K562 treated with DMSO at 1 percent for 4 hours (cell line): ENCODE results near the gene PCDHAC2. TPM values are rescaled to one million over a fixed set of nuclear protein-coding genes. Genes with fewer than 3 reads are reported as not detected.

ENCODE experiments used
- total RNA-seq: library from RNA; unstranded; fragments of 300-600 nt; gene quantifications from 2 replicates; pipeline ENCODE4 v1.2.3, GENCODE V29; 2022; ENCODE audit not compliant: insufficient read depth

The PCDHAC2 gene
- not detected in 2 replicates for total RNA-seq

GRCh38 chr5:140966293-140967225, at the start of gene PCDHAC2:
Gene PCDHAC2, plus strand, starts transcription at chr5:140966476. Its CDS starts 291 bp downstream, at chr5:140966767.

GRCh38 chr5:140925806-140926442, 40.4 kb upstream of the PCDHAC2 start, which contains the start of gene PCDHAC1:
Gene PCDHAC1, plus strand, starts transcription at chr5:140926299. Its CDS starts 594 bp downstream, at chr5:140926893.

Other genes starting within 250 kb of the PCDHAC2 start
- not detected in 2 replicates for gene PCDHA1, start 180.3 kb upstream of the PCDHAC2 start, total RNA-seq
- not detected in 2 replicates for gene PCDHA2, start 171.6 kb upstream of the PCDHAC2 start, total RNA-seq
- not detected in 2 replicates for gene PCDHA3, start 165.4 kb upstream of the PCDHAC2 start, total RNA-seq
- gene PCDHA4, start 159.4 kb upstream of the PCDHAC2 start, total RNA-seq: not detected in 2 replicates
- not detected in 2 replicates for gene PCDHA5, start 144.9 kb upstream of the PCDHAC2 start, total RNA-seq
- not detected in 2 replicates for gene PCDHA6, start 138.5 kb upstream of the PCDHAC2 start, total RNA-seq
- gene PCDHA7, start 132.2 kb upstream of the PCDHAC2 start, total RNA-seq: not detected in 2 replicates
- not detected in 2 replicates for gene PCDHA8, start 125.3 kb upstream of the PCDHAC2 start, total RNA-seq
- not detected in 2 replicates for gene PCDHA9, start 118.1 kb upstream of the PCDHAC2 start, total RNA-seq
- gene PCDHA10, start 110.6 kb upstream of the PCDHAC2 start, total RNA-seq: not detected in 2 replicates
- not detected in 2 replicates for gene PCDHA11, start 97.5 kb upstream of the PCDHAC2 start, total RNA-seq
- gene PCDHA12, start 91.2 kb upstream of the PCDHAC2 start, total RNA-seq: not detected in 2 replicates
- gene PCDHA13, start 84.4 kb upstream of the PCDHAC2 start, total RNA-seq: not detected in 2 replicates
- not detected in 2 replicates for gene PCDHAC1, start 40.2 kb upstream of the PCDHAC2 start, total RNA-seq
- gene PCDHB1, start 84.9 kb downstream of the PCDHAC2 start, total RNA-seq: not detected in 2 replicates
- not detected in 2 replicates for gene PCDHB2, start 128.1 kb downstream of the PCDHAC2 start, total RNA-seq
- gene PCDHB3, start 134.0 kb downstream of the PCDHAC2 start, total RNA-seq: not detected in 2 replicates
- gene PCDHB4, start 155.3 kb downstream of the PCDHAC2 start, total RNA-seq: not detected in 2 replicates
- not detected in 2 replicates for gene PCDHB5, start 168.7 kb downstream of the PCDHAC2 start, total RNA-seq
- not detected in 2 replicates for gene PCDHB6, start 183.6 kb downstream of the PCDHAC2 start, total RNA-seq
- gene PCDHB7, start 206.2 kb downstream of the PCDHAC2 start, total RNA-seq: not detected in 2 replicates
- not detected in 2 replicates for gene PCDHB8, start 211.3 kb downstream of the PCDHAC2 start, total RNA-seq
- gene PCDHB16, start 215.9 kb downstream of the PCDHAC2 start, total RNA-seq: not detected in 2 replicates
- gene PCDHB9, start 220.7 kb downstream of the PCDHAC2 start, total RNA-seq: not detected in 2 replicates
- gene PCDHB10, start 225.9 kb downstream of the PCDHAC2 start, total RNA-seq: not detected in 2 replicates
- not detected in 2 replicates for gene PCDHB11, start 233.2 kb downstream of the PCDHAC2 start, total RNA-seq
- gene PCDHB12, start 242.2 kb downstream of the PCDHAC2 start, total RNA-seq: not detected in 2 replicates
- not detected in 2 replicates for gene PCDHB13, start 247.4 kb downstream of the PCDHAC2 start, total RNA-seq